Astrocyte (in vitro differentiated cells and primary cell): ENCODE data around the gene ATP6V1G2. TPM values are rescaled to one million over a fixed set of nuclear protein-coding genes. Genes with fewer than 3 reads are reported as not detected.
A peak's percentile ranks its signal among the peaks of the same experiment; 100 is the strongest.

Source experiments
- DNase-seq: peaks from one replicate; pipeline ENCODE4 v3.0.0-alpha.2; 2010; ENCODE audit warnings: low read depth
- FAIRE-seq: peaks from 2 replicates; lab custom pipeline; 2011; peaks lifted over from hg19 to GRCh38; lab: Jason Lieb, UNC
- H2AFZ ChIP-seq: 2 replicates; pipeline ENCODE4 v1.6.0; 2012; ENCODE audit warnings: low read depth, low read length, inconsistent platforms
- H3K27ac ChIP-seq: 2 replicates; pipeline ENCODE4 v1.5.1; 2011; ENCODE audit warnings: low read depth, low read length, inconsistent platforms
- H3K27me3 ChIP-seq: 2 replicates; pipeline ENCODE4 v1.6.0; 2011; ENCODE audit warnings: low read length, inconsistent platforms; ENCODE audit not compliant: insufficient read depth
- H3K36me3 ChIP-seq: 2 replicates; pipeline ENCODE4 v1.5.1; 2011; ENCODE audit warnings: low read length, inconsistent platforms; ENCODE audit not compliant: insufficient read depth
- H3K4me1 ChIP-seq: 2 replicates; pipeline ENCODE4 v1.5.1; 2011; ENCODE audit warnings: low read length, inconsistent platforms; ENCODE audit not compliant: insufficient read depth
- H3K4me2 ChIP-seq: 2 replicates; pipeline ENCODE4 v1.6.0; 2012; ENCODE audit warnings: low read length, inconsistent platforms
- H3K4me3 ChIP-seq: 2 replicates; pipeline ENCODE4 v1.5.1; 2011; ENCODE audit warnings: low read depth, mild to moderate bottlenecking, low read length, inconsistent platforms; ENCODE audit not compliant: insufficient read depth
- H3K79me2 ChIP-seq: 2 replicates; pipeline ENCODE4 v1.6.0; 2012; ENCODE audit warnings: mild to moderate bottlenecking, low read length, inconsistent platforms; ENCODE audit not compliant: insufficient read depth
- H3K9ac ChIP-seq: 2 replicates; pipeline ENCODE4 v1.6.0; 2012; ENCODE audit warnings: mild to moderate bottlenecking, low read length, inconsistent platforms
- H3K9me3 ChIP-seq: 2 replicates; pipeline ENCODE4 v1.5.1; 2012; ENCODE audit warnings: low read depth, mild to moderate bottlenecking, low read length, inconsistent platforms; ENCODE audit not compliant: insufficient read depth
- H4K20me1 ChIP-seq: 2 replicates; pipeline ENCODE4 v1.6.0; 2012; ENCODE audit warnings: low read length, inconsistent platforms; ENCODE audit not compliant: insufficient read depth
- H3K27ac Mint-ChIP-seq: one replicate; pipeline ENCODE4 v1.8.0; 2021; ENCODE audit warnings: mild to moderate bottlenecking, mixed read lengths; ENCODE audit not compliant: unreplicated experiment
- H3K27me3 Mint-ChIP-seq: one replicate; pipeline ENCODE4 v1.8.0; 2021; ENCODE audit warnings: low read depth, mixed read lengths; ENCODE audit not compliant: unreplicated experiment
- H3K36me3 Mint-ChIP-seq: one replicate; pipeline ENCODE4 v1.8.0; 2021; ENCODE audit warnings: low read depth, mixed read lengths; ENCODE audit not compliant: unreplicated experiment
- H3K4me1 Mint-ChIP-seq: one replicate; pipeline ENCODE4 v1.8.0; 2021; ENCODE audit warnings: low read depth, mixed read lengths; ENCODE audit not compliant: unreplicated experiment
- H3K4me3 Mint-ChIP-seq: one replicate; pipeline ENCODE4 v1.8.0; 2021; ENCODE audit warnings: mild to moderate bottlenecking, moderate library complexity, mixed read lengths; ENCODE audit not compliant: unreplicated experiment
- H3K9me3 Mint-ChIP-seq: one replicate; pipeline ENCODE4 v1.8.0; 2021; ENCODE audit warnings: mild to moderate bottlenecking, mixed read lengths; ENCODE audit not compliant: unreplicated experiment
- CTCF ChIP-seq: IDR thresholded peaks from 2 replicates; pipeline ENCODE4 v1.5.1; 2011; ENCODE audit warnings: low read depth, mild to moderate bottlenecking, inconsistent platforms, low read length, moderate library complexity; ENCODE audit not compliant: insufficient read depth
- EZH2 ChIP-seq: IDR thresholded peaks from 2 replicates; pipeline ENCODE4 v1.6.1; 2012; ENCODE audit warnings: mild to moderate bottlenecking, low read length, inconsistent platforms; ENCODE audit not compliant: insufficient read depth
- total RNA-seq: library from RNA; stranded (reverse); gene quantifications from 2 replicates; pipeline ENCODE4 v1.2.1, GENCODE V29; 2021

Gene ATP6V1G2
- total RNA-seq, 1 donor from 2014 or later, result 2.6 TPM

GRCh38 chr6:31575952-31576685 lies 29.7 kb upstream of the ATP6V1G2 start:
- no peak overlapping the region for H2AFZ ChIP-seq

GRCh38 chr6:31575335-31575901 lies 29.0 kb upstream of the ATP6V1G2 start, which contains the start of gene TNF:
TNF (plus strand) TSS chr6:31575565; CDS start chr6:31575742, 177 bp downstream.
- no peaks in the 10 kb centered on the region for H3K9me3 ChIP-seq
- H3K4me3 Mint-ChIP-seq, result peak within 1 kb of the TSS; percentile 40
- FAIRE-seq (no peak), DNase-seq (no peak)
- TF ChIP-seq CTCF, result no peak
- no peak for TF ChIP-seq EZH2
- peaks cover 12% of the 10 kb centered on the region for H3K4me1 Mint-ChIP-seq
- no peak within 1 kb of the TSS for H3K4me3 ChIP-seq
- no peaks in the 10 kb centered on the region for H3K36me3 Mint-ChIP-seq
- H3K27ac ChIP-seq, result no peak within 1 kb of the TSS
- H3K79me2 ChIP-seq, result no peaks in the 10 kb centered on the region
- no peak within 1 kb of the TSS for H3K4me2 ChIP-seq
- no peak within 1 kb of the TSS for H3K9ac ChIP-seq
- no peaks in the 10 kb centered on the region for H4K20me1 ChIP-seq
- peaks cover 1% of the 10 kb centered on the region for H3K4me1 ChIP-seq
- no peak within 1 kb of the TSS for H3K27ac Mint-ChIP-seq
- H3K27me3 ChIP-seq, result peaks cover 3% of the 10 kb centered on the region
- H3K36me3 ChIP-seq, result no peaks in the 10 kb centered on the region
- no peaks in the 10 kb centered on the region for H3K9me3 Mint-ChIP-seq
- H3K27me3 Mint-ChIP-seq, result peaks cover 27% of the 10 kb centered on the region
- no peak within 1 kb of the TSS for H2AFZ ChIP-seq

More at GRCh38 chr6:31575952-31576685, 29.7 kb upstream of the ATP6V1G2 start:
- peaks cover 12% of the 10 kb centered on the region for H3K4me1 Mint-ChIP-seq
- TF ChIP-seq CTCF, result no peak
- TF ChIP-seq EZH2, result no peak
- peaks cover 27% of the 10 kb centered on the region for H3K27me3 Mint-ChIP-seq
- Histone ChIP-seq H3K79me2 (no peaks in the 10 kb centered on the region), H3K4me1 (peaks cover 5% of the 10 kb centered on the region), H3K4me2 (no peak overlapping the region), H4K20me1 (no peaks in the 10 kb centered on the region), H3K4me3 (no peak overlapping the region), H3K9me3 (no peaks in the 10 kb centered on the region), H3K9ac (no peak overlapping the region), H3K36me3 (no peaks in the 10 kb centered on the region), H3K27me3 (peaks cover 3% of the 10 kb centered on the region), H3K27ac (no peak overlapping the region)
- H3K9me3 Mint-ChIP-seq, result no peaks in the 10 kb centered on the region
- H3K27ac Mint-ChIP-seq, result no peak overlapping the region
- FAIRE-seq (no peak), DNase-seq (no peak)
- no peaks in the 10 kb centered on the region for H3K36me3 Mint-ChIP-seq
- peak overlapping the region; percentile 40 for H3K4me3 Mint-ChIP-seq
